Muscle of leg (tissue), 11 donors: ENCODE results near the gene REEP3. TPM values are rescaled to one million over a fixed set of nuclear protein-coding genes. Genes with fewer than 3 reads are reported as not detected.

Experiments
- DNase-seq: peaks from one replicate; pipeline ENCODE4 v3.0.0; 2013
- H3K27ac ChIP-seq: one replicate; pipeline ENCODE4 v1.5.1; 2013; ENCODE audit warnings: mild to moderate bottlenecking, low read length, control low read depth
- H3K27me3 ChIP-seq: one replicate; pipeline ENCODE4 v1.6.1; 2013; ENCODE audit warnings: low read length; ENCODE audit not compliant: control insufficient read depth, insufficient read depth
- H3K36me3 ChIP-seq: one replicate; pipeline ENCODE4 v1.6.1; 2013; ENCODE audit warnings: low read length; ENCODE audit not compliant: control insufficient read depth, insufficient read depth
- H3K4me1 ChIP-seq: one replicate; pipeline ENCODE4 v1.6.1; 2013; ENCODE audit warnings: low read length; ENCODE audit not compliant: control insufficient read depth, insufficient read depth
- H3K4me3 ChIP-seq: one replicate; pipeline ENCODE4 v1.5.1; 2013; ENCODE audit warnings: low read length, control low read depth
- H3K9me3 ChIP-seq: replicated peaks from 2 replicates; pipeline ENCODE4 v1.6.1; 2013; ENCODE audit warnings: low read depth, low read length; ENCODE audit not compliant: control insufficient read depth
- WGBS: methylation state at CpG from one replicate; pipeline ENCODE4 v1.1.5; 2013; ENCODE audit warnings: missing lambda C conversion rate; ENCODE audit not compliant: insufficient coverage; 5-methylcytosine and 5-hydroxymethylcytosine counted together
- polyA plus RNA-seq, 8 donors: library from polyadenylated mRNA; unstranded; fragments of 120-200 nt; gene quantifications; one replicate each; pipeline versions ENCODE4 v1.2.1 to v1.2.3, GENCODE V29; 2013; ENCODE audit warnings: inconsistent platforms in 1 of 8, low replicate concordance in 1 of 8; ENCODE audit not compliant: insufficient read length in 8 of 8, insufficient read depth in 1 of 8
- total RNA-seq: library from RNA; stranded (reverse); fragments of 120-200 nt; gene quantifications from one replicate; pipeline ENCODE4 v1.2.4, GENCODE V29; 2013

The REEP3 gene
- total and polyA plus RNA-seq, 9 donors, result 14.1 to 22.1 (median 15.3) TPM

DNA sequence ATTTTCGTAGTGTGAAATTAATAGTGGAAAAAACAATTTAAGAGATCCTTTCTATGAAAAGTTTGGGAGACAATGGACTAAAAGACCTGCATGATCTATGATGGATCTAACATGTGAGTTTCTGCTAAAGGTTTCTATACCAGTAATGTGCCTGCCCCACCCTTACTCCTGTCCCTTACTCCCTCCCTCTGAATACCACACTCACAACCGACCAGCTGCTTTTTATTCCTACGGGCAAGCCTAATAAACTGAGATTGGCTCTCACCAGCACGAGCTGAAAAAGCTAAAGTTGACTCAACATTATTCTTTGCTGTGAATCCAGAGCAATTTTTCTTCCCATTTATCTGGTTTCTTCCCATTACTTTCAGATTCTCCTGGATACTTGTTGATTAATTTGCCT is 17.8 kb upstream of the REEP3 start:
- H3K27ac ChIP-seq, result no peak overlapping the region
- H3K4me3 ChIP-seq, result no peak overlapping the region
- H3K27me3 ChIP-seq, result no peaks in the 10 kb centered on the region
- peaks cover 3% of the 10 kb centered on the region for H3K9me3 ChIP-seq
- H3K4me1 ChIP-seq, result peaks cover 3% of the 10 kb centered on the region
- H3K36me3 ChIP-seq, result peaks cover 2% of the 10 kb centered on the region
- WGBS, result 48% methylated on average over 3 of the region's 4 CpGs
- no peak for DNase-seq

DNA sequence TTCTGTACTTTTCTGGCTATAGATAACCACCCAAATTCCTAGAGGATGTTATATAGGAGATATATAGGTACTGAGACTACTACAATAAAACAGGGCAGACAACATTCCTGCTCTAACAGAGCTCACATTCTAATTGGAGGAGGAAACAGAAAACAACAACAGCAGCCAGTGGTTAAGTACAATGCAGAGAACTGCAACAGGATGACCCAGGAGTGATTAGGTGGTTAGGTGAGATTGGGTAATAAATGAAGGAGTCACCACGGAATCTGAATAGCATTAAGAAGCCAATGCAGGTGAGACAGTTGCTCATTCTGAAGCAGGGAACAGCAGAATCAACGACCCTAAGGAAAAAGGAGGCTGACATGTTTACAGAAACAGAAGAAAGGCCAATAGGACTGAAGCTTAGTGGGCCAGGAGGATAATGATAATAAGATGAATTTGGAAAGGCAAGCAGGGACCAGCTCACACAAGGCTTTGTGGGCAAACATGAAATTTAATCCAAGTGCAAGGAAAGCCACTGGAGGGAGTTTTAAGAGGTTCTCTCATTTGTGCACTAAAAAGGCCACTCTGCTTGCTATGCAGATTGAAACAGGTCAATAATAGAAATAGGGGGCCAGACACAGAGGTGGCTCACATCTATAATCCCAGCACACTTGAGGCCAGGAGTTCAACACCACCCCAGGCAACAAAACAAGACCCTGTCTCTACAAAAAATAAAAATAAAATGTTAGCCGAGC is 16.9 kb upstream of the REEP3 start:
- Histone ChIP-seq H3K27ac (no peak overlapping the region), H3K36me3 (peaks cover 2% of the 10 kb centered on the region), H3K4me3 (no peak overlapping the region), H3K27me3 (no peaks in the 10 kb centered on the region), H3K4me1 (peaks cover 3% of the 10 kb centered on the region), H3K9me3 (peaks cover 3% of the 10 kb centered on the region)
- no peak for DNase-seq
- WGBS, result 59% methylated on average over 3 of the region's 3 CpGs

DNA sequence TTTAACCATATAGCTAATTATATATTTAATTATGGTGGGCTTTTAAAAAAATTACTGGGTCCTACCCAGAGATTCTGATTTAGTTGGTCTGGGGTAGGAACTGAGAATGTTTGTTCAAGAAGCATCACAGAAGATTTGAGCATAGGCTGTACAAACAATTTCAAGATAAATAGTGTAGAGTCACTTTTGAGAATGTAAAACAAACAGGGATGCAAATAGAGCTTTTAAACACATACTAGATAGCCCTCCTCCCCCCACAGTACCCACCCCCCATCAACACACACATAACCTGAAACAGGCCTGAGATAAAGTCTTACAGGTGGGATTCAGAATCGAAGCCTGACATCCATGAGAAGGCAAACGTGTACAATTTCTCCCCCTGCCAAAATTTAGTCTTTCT is 15.6 kb upstream of the REEP3 start:
- no CpG with 5 or more reads among the region's 2 CpGs for WGBS
- H3K4me1 ChIP-seq, result peaks cover 3% of the 10 kb centered on the region
- peaks cover 3% of the 10 kb centered on the region for H3K9me3 ChIP-seq
- no peak overlapping the region for H3K4me3 ChIP-seq
- DNase-seq, result no peak
- no peaks in the 10 kb centered on the region for H3K36me3 ChIP-seq
- no peaks in the 10 kb centered on the region for H3K27me3 ChIP-seq
- H3K27ac ChIP-seq, result no peak overlapping the region

DNA sequence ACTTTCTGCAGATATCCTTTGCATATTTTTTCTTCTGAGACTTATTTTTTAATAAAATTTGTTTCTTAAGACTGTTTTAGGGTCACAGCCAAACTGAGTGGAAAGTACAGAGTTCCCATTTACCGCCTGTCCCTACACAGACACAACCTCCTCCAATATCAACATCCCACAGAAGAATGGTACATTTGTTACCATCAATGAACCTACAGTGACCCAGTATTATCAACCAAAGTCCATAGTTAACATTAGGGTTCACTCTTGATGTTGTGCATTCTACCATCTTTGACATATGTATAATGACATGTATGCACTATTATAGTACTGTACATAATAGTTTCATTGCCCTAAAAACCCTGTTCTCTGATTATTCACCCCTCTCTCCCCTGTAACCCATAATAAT is 14.6 kb upstream of the REEP3 start:
- Histone ChIP-seq H3K36me3 (no peaks in the 10 kb centered on the region), H3K4me3 (no peak overlapping the region), H3K9me3 (peaks cover 3% of the 10 kb centered on the region), H3K4me1 (peaks cover 3% of the 10 kb centered on the region), H3K27ac (no peak overlapping the region), H3K27me3 (no peaks in the 10 kb centered on the region)
- no peak for DNase-seq
- no CpG with 5 or more reads among the region's 1 CpG for WGBS

DNA sequence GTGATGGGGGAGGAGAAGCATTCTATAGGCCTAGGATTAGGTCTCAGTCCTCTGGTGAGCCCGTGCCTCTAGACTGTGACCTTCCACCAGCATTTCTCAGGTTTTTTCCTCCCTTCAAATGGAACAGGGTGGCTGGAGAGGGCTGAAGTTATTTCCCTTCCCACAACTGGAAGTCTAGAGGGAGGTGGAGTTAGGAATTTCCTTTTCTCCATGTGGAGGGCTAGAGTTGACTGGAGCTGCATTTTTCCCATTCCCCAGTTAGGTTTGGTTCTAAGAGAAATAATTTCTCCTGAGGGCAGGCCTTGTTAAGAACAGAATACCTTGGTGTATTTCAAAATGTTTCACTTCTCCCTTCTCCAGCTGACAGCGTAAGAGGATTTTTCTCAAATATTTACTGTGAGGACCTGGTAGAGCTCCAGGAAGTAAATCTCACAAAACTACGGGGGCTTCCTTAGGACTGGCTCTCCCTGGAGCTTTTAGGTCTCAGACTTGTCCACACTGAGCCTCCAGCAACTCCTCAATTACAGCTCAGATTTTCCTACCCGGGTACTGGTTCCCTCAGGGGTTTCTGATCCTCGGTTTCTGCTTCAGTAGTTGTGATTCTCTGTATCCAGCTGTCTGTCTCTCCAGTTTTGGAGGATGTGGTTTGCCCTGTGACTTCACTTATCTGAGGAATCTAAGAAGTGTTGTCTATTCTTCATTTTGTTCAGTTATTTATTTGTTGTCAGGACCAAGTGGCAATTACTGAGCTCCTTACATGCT is 6.0 kb upstream of the REEP3 start:
- Histone ChIP-seq H3K4me3 (no peak overlapping the region), H3K27ac (peak overlapping the region; percentile 18), H3K9me3 (peaks cover 12% of the 10 kb centered on the region), H3K27me3 (no peaks in the 10 kb centered on the region), H3K4me1 (peaks cover 3% of the 10 kb centered on the region), H3K36me3 (no peaks in the 10 kb centered on the region)
- peak; percentile 38 for DNase-seq
- no CpG with 5 or more reads among the region's 5 CpGs for WGBS

DNA sequence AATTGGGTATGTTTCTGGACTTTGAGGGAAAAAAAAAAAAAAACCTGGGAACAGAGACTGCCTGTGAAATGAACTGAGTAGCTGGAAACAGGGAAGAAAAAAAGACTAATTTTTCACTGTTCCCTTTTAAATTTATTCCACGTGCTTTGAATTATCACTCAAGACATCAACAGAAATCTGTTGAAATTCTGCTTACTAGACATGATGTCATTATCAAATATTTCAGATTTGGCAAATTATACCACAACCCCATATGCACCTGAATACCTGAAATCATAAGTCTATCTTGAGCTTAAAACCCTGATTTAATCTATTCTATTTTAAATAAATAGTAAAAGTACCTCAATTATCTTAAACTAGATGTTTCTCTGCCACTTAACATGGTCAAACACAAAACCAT is 5.0 kb upstream of the REEP3 start:
- Histone ChIP-seq H3K9me3 (peaks cover 15% of the 10 kb centered on the region), H3K27ac (no peak overlapping the region), H3K4me1 (peaks cover 5% of the 10 kb centered on the region), H3K4me3 (no peak overlapping the region), H3K36me3 (no peaks in the 10 kb centered on the region), H3K27me3 (no peaks in the 10 kb centered on the region)
- WGBS, result no CpG with 5 or more reads among the region's 1 CpG
- DNase-seq, result no peak

DNA sequence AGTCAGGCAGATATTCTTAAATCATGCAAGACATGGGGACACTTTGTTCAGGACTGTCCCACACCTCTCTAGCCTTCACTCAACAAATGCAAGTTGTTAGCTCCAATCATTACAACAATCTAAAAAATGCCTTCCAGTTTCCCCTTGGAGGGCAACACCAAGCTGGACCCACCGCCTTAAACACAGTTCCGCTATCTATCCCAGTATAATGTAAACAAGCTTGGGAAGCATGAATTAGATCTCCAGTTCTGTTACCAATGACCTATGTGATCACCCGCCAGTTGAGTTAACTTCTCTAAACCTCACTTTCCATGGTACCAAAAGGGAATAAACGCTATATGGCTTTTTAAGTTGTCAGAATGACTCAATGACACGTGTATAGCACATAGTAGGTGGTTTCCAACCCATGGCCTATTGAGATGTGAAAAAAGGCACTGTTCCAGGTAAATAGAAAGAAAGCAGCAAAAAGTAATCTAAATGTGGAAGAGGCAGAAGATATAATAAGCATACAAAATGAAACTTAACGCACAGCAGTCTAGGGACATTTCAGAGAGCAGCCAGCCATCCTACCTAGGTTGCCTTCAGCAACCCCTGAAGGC is 2.4 kb upstream of the REEP3 start:
- no peak overlapping the region for H3K4me3 ChIP-seq
- no peak overlapping the region for H3K27ac ChIP-seq
- WGBS, result 100% methylated on average over 4 of the region's 6 CpGs
- no peaks in the 10 kb centered on the region for H3K27me3 ChIP-seq
- H3K36me3 ChIP-seq, result no peaks in the 10 kb centered on the region
- no peak for DNase-seq
- peaks cover 3% of the 10 kb centered on the region for H3K9me3 ChIP-seq
- peaks cover 9% of the 10 kb centered on the region for H3K4me1 ChIP-seq

DNA sequence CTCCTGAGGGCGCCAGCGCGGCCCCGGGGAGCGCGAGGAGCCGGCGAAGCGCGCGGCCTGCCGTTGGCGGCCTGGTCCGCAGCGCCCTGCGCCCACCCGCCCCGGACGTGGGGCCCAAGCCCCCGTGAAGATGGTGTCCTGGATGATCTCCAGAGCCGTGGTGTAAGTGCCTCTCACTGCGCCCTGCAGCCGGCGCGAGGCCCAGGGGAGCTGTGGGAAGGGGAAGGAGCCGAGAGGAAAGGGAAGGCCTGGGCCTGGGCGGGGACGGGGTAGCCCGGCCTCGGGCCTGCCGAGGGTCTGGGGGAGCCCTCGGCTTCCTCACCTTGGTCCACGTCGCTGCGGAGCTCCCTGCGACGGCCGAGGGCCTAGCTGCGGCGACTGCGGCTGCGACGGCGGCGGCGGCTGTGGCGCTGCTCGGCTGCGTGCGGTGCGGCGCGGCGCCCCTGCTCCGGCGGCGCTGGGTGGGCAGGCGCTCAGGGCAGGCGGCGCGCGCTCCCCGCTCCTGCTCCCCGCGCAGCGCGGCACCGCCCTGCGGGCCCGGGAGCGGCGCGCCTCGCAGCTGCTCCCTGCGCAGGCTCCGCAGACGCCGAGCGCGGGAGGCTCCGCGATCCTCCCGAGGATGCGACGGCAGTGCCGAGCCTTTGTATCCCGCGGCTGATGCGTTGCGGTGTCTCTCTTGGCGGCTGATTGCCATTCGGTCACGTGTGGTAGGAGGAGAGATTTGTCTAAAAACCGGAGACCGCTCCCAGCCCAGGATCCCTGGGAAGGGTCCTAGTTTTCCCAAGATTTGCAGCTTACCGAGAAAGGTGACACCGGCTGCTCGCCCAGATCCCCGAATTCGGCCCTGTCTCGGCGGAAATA is 445 bp downstream of the REEP3 start:
- no peaks in the 10 kb centered on the region for H3K27me3 ChIP-seq
- H3K4me3 ChIP-seq, result peak overlapping the region; percentile 89
- peaks cover 3% of the 10 kb centered on the region for H3K9me3 ChIP-seq
- peaks cover 7% of the 10 kb centered on the region for H3K4me1 ChIP-seq
- peak; percentile 87 for DNase-seq
- peak overlapping the region; percentile 97 for H3K27ac ChIP-seq
- WGBS, result under 1% methylated on average over 92 of the region's 102 CpGs
- H3K36me3 ChIP-seq, result no peaks in the 10 kb centered on the region

DNA sequence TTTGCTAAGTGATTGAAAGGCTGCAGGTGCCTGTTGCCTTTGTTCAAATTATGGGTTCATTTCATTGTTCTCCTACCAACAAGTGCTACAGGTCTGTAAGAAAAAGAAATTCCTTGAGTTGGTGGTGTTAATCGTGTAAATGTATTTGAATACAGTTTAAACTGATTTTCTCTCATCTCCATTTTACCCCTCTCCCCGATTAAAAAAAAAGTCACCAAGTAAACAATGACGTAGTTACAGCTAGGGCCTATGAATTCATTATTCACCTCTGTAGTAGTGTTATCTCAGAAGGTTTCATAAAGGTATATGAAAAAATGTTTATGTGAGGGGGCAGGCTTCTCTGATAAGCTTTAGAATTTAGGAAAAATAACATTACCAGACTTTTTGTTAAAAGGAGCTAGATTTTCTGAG is 1.1 kb downstream of the REEP3 start:
- Histone ChIP-seq H3K27ac (peak overlapping the region; percentile 97), H3K36me3 (no peaks in the 10 kb centered on the region), H3K4me1 (peaks cover 7% of the 10 kb centered on the region), H3K27me3 (no peaks in the 10 kb centered on the region), H3K9me3 (peaks cover 3% of the 10 kb centered on the region), H3K4me3 (peak overlapping the region; percentile 85)
- no CpG with 5 or more reads among the region's 3 CpGs for WGBS
- DNase-seq, result no peak
